H1 (cell line): ENCODE results near the gene BLCAP. TPM values are rescaled to one million over a fixed set of nuclear protein-coding genes. Genes with fewer than 3 reads are reported as not detected.

Source experiments
- ATF2 ChIP-seq: IDR thresholded peaks from 2 replicates; pipeline ENCODE4 v1.6.1; 2012; ENCODE audit warnings: low read length, inconsistent platforms
- BACH1 ChIP-seq: IDR thresholded peaks from 2 replicates; pipeline ENCODE4 v1.6.1; 2012; ENCODE audit warnings: low read length, improper control_type of control experiment
- KDM5A ChIP-seq: fragments of 200-600 bp; IDR thresholded peaks from 2 replicates; pipeline ENCODE4 v1.7.1; 2012; ENCODE audit warnings: mild to moderate bottlenecking, low read length, inconsistent platforms, mixed read lengths
- NANOG ChIP-seq: IDR thresholded peaks from 2 replicates; pipeline ENCODE4 v1.6.1; 2011; ENCODE audit warnings: low read length, low read depth, mild to moderate bottlenecking, inconsistent platforms; ENCODE audit not compliant: insufficient read depth, poor library complexity, severe bottlenecking
- POLR2AphosphoS5 ChIP-seq: IDR thresholded peaks from 2 replicates; pipeline ENCODE4 v1.6.1; 2011; ENCODE audit warnings: low read depth, low read length
- RAD21 ChIP-seq, 2 experiments: IDR thresholded peaks in 1 of 2; conservative IDR thresholded peaks in 1 of 2; 2 replicates each; pipeline ENCODE4 v1.6.1; 2011; ENCODE audit warnings: low read depth in 2 of 2, low read length in 2 of 2, improper control_type of control experiment in 1 of 2, inconsistent platforms in 1 of 2, mild to moderate bottlenecking in 1 of 2, moderate library complexity in 1 of 2
- SAP30 ChIP-seq: fragments of 300-600 bp; sonication (generic); IDR thresholded peaks from 2 replicates; pipeline ENCODE4 v1.7.1; 2012; ENCODE audit warnings: low read length, moderate library complexity, mild to moderate bottlenecking, inconsistent platforms; ENCODE audit not compliant: insufficient read depth, insufficient replicate concordance
- SIN3A ChIP-seq, 2 experiments: IDR thresholded peaks in 1 of 2; conservative IDR thresholded peaks in 1 of 2; 2 replicates each; pipeline ENCODE4 v1.6.1; 2011 to 2012; ENCODE audit warnings: low read length in 2 of 2, improper control_type of control experiment in 1 of 2, low read depth in 1 of 2, mild to moderate bottlenecking in 1 of 2
- TEAD4 ChIP-seq: IDR thresholded peaks from 2 replicates; pipeline ENCODE4 v1.6.1; 2012; ENCODE audit warnings: low read depth, low read length, inconsistent platforms, mixed read lengths
- polyA plus RNA-seq, 7 experiments: library from polyadenylated mRNA; depleted of rRNA in 3 of 7; stranded (reverse) in 5 of 7; unstranded in 2 of 7; fragments of >200 nt in 5 of 7; fragments of 200-250 nt in 2 of 7; gene quantifications; 1 replicate in 5 of 7; 2 replicates in 1 of 7; 4 replicates in 1 of 7; pipeline versions ENCODE4 v1.2.1 to v1.2.3, GENCODE V29; 2011 to 2013; ENCODE audit warnings: missing spikeins in 2 of 7, mixed read lengths in 2 of 7
- total RNA-seq: library from RNA; stranded (reverse); fragmentation: NEBNext Ultra II Directional; extraction: Animal tissue kit (Norgen Biotek cat#: 25700); gene quantifications from 2 replicates; pipeline ENCODE4 v1.2.1, GENCODE V29; 2021

Gene BLCAP
- total and polyA plus RNA-seq, 2 of the 8 experiments (the other 6 are each of a cell fraction or from before 2014, with no cell fraction given), result 60.3 to 72.2 TPM

GRCh38 chr20:37526238-37526838 is 1.3 kb downstream of the BLCAP start (continued):
- no peak; the same call in 1 of the 2 replicates for TF ChIP-seq ATF2
- peak; percentile 90 to 97; a peak in 3 of 4 replicates for TF ChIP-seq SIN3A (conservative IDR thresholded peaks at IDR 0.05 in 1 of 2, IDR thresholded peaks at IDR 0.05 in 1 of 2; ENCODE audit: low read depth in 1 of 2, low read length in 2 of 2)
- TF ChIP-seq TEAD4, result peak; percentile 91
- peak; percentile 73 for TF ChIP-seq SAP30
- no peak for TF ChIP-seq KDM5A
- peak; percentile 54; the same call in 1 of the 2 replicates for TF ChIP-seq POLR2AphosphoS5
- peak in 1 of 2 experiments; percentile 23; a peak in 1 of 4 replicates for TF ChIP-seq RAD21 (IDR thresholded peaks at IDR 0.05 in 1 of 2, conservative IDR thresholded peaks at IDR 0.05 in 1 of 2; ENCODE audit: low read depth in 2 of 2, low read length in 2 of 2)
- TF ChIP-seq NANOG, result no peak
- TF ChIP-seq BACH1, result no peak
